GM12878 (cell line): ENCODE measurements around the gene TAGLN. TPM values are rescaled to one million over a fixed set of nuclear protein-coding genes. Genes with fewer than 3 reads are reported as not detected.

Experiments
- ATAC-seq: fragments of 200-7000 bp; cut with Tn5 transposase; 3 replicates; pipeline ENCODE4 v1.9.1; 2020; ENCODE audit warnings: mild to moderate bottlenecking, moderate library complexity
- BruUV-seq: library from RNA; stranded (reverse); fragments of 400-500 nt; replicated peaks from 2 replicates; lab custom pipeline; 2021; lab: Mats Ljungman, UMichigan
- CTCF ChIA-PET: fragments of 300-600 bp; sonication (Branson Sonifier 250); formaldehyde crosslinking; extraction: SDS; loops from one replicate; lab custom pipeline; 2021; ENCODE audit warnings: inconsistent platforms; lab: Yijun Ruan, JAX
- POLR2A ChIA-PET: fragments of 350-600 bp; formaldehyde crosslinking; extraction: SDS; loops from one replicate; lab custom pipeline; 2021; ENCODE audit warnings: inconsistent platforms; lab: Charles Lee
- RAD21 ChIA-PET: fragments of 300-600 bp; sonication (Branson Sonifier 250); formaldehyde crosslinking; loops from one replicate; lab custom pipeline; 2023; ENCODE audit warnings: antibody characterized with exemption; ENCODE audit not compliant: unreplicated experiment; lab: Charles Lee
- SMC1A ChIA-PET: fragments of 300-600 bp; sonication (Branson Sonifier 250); formaldehyde crosslinking; loops from one replicate; lab custom pipeline; 2023; ENCODE audit not compliant: unreplicated experiment, uncharacterized antibody; lab: Charles Lee
- DNase-seq: peaks from one replicate; pipeline ENCODE4 v3.0.0-alpha.2; 2011; ENCODE audit warnings: low read depth, low spot score
- FAIRE-seq: peaks from 3 replicates; lab custom pipeline; 2011; peaks lifted over from hg19 to GRCh38; lab: Jason Lieb, UNC
- H2AFZ ChIP-seq: 2 replicates; pipeline ENCODE4 v1.6.0; 2011; ENCODE audit warnings: low read depth, low read length, control low read depth; ENCODE audit not compliant: control insufficient read depth
- H3K27ac ChIP-seq: 2 replicates; pipeline ENCODE4 v1.5.1; 2011; ENCODE audit warnings: control low read depth; ENCODE audit not compliant: control insufficient read depth, insufficient read depth
- H3K27me3 ChIP-seq, 2 experiments: replicated peaks in 1 of 2; 2 replicates each; pipeline versions ENCODE4 v1.6.0 to v1.6.1; 2011; ENCODE audit warnings: low read length in 1 of 2; ENCODE audit not compliant: control insufficient read depth in 2 of 2, insufficient read depth in 2 of 2
- H3K36me3 ChIP-seq, 2 experiments: 2 replicates each; pipeline ENCODE4 v1.5.1; 2011; ENCODE audit warnings: low read length in 1 of 2; ENCODE audit not compliant: control insufficient read depth in 2 of 2, insufficient read depth in 2 of 2
- H3K4me1 ChIP-seq: 2 replicates; pipeline ENCODE4 v1.6.1; 2011; ENCODE audit warnings: mild to moderate bottlenecking, low read length, moderate library complexity, mixed read lengths; ENCODE audit not compliant: control insufficient read depth, insufficient read depth
- H3K4me2 ChIP-seq: 2 replicates; pipeline ENCODE4 v1.6.0; 2011; ENCODE audit warnings: control low read depth; ENCODE audit not compliant: control insufficient read depth, insufficient read depth
- H3K4me3 ChIP-seq: fragments of 200-600 bp; sonication (generic); 2 replicates; pipeline ENCODE4 v1.5.1; 2016
- H3K79me2 ChIP-seq: 2 replicates; pipeline ENCODE4 v1.6.0; 2011; ENCODE audit warnings: low read length; ENCODE audit not compliant: control insufficient read depth, insufficient read depth
- H3K9ac ChIP-seq: 2 replicates; pipeline ENCODE4 v1.8.0; 2011; ENCODE audit warnings: low read length, control low read depth, mixed read lengths; ENCODE audit not compliant: control insufficient read depth, insufficient read depth
- H3K9me3 ChIP-seq: replicated peaks from 3 replicates; pipeline ENCODE4 v1.5.1; 2011; ENCODE audit warnings: mild to moderate bottlenecking, low read length; ENCODE audit not compliant: control insufficient read depth, insufficient read depth
- H4K20me1 ChIP-seq: 2 replicates; pipeline ENCODE4 v1.6.0; 2011; ENCODE audit not compliant: control insufficient read depth, insufficient read depth
- ASH2L ChIP-seq: fragments of 300-600, 200-600 bp; sonication (generic); IDR thresholded peaks from 2 replicates; pipeline ENCODE4 v1.6.1; 2017; ENCODE audit warnings: low read depth, mild to moderate bottlenecking, borderline replicate concordance
- CUX1 ChIP-seq: IDR thresholded peaks from 2 replicates; pipeline ENCODE4 v1.6.1; 2012; ENCODE audit warnings: improper control_type of control experiment, low read depth, low read length; ENCODE audit not compliant: insufficient replicate concordance
- ESRRA ChIP-seq: IDR thresholded peaks from 2 replicates; pipeline ENCODE4 v1.6.1; 2012; ENCODE audit warnings: mild to moderate bottlenecking, low read length, improper control_type of control experiment
- IRF5 ChIP-seq: fragments of 450-650 bp; IDR thresholded peaks from 2 replicates; pipeline ENCODE4 v1.6.1; 2017; ENCODE audit warnings: borderline replicate concordance
- KLF5 ChIP-seq: fragments of 450-650 bp; IDR thresholded peaks from 2 replicates; pipeline ENCODE4 v1.6.1; 2014; ENCODE audit warnings: mild to moderate bottlenecking; ENCODE audit not compliant: partially characterized antibody
- MLLT1 ChIP-seq: fragments of 450-650 bp; IDR thresholded peaks from 2 replicates; pipeline ENCODE4 v1.6.1; 2016; ENCODE audit warnings: mild to moderate bottlenecking
- NFYA ChIP-seq: IDR thresholded peaks from 2 replicates; pipeline ENCODE4 v1.6.1; 2011; ENCODE audit warnings: low read depth, mild to moderate bottlenecking, low read length, improper control_type of control experiment, borderline replicate concordance
- PRDM15 ChIP-seq: fragments of 450-650 bp; formaldehyde crosslinking; IDR thresholded peaks from 2 replicates; pipeline ENCODE4 v1.4.0; 2020; ENCODE audit warnings: mild to moderate bottlenecking, moderate library complexity
- RB1 ChIP-seq: fragments of 450-650 bp; formaldehyde crosslinking; IDR thresholded peaks from 2 replicates; pipeline ENCODE4 v1.6.1; 2017; ENCODE audit warnings: mild to moderate bottlenecking, borderline replicate concordance
- SRF ChIP-seq, 2 experiments: IDR thresholded peaks; 2 replicates each; pipeline ENCODE4 v1.6.1; 2011; ENCODE audit warnings: low read depth in 2 of 2, low read length in 2 of 2, mild to moderate bottlenecking in 1 of 2, moderate library complexity in 1 of 2
- WRNIP1 ChIP-seq: IDR thresholded peaks from 2 replicates; pipeline ENCODE4 v1.6.1; 2011; ENCODE audit warnings: low read depth, low read length, improper control_type of control experiment, borderline replicate concordance
- ZNF384 ChIP-seq: IDR thresholded peaks from 2 replicates; pipeline ENCODE4 v1.6.1; 2012; ENCODE audit warnings: low read depth, mild to moderate bottlenecking, low read length, improper control_type of control experiment, borderline replicate concordance
- WGBS: methylation state at CpG from one replicate; pipeline ENCODE4 v1.1.6; 2016; ENCODE audit warnings: low lambda C conversion rate; ENCODE audit not compliant: insufficient replicate concordance, insufficient coverage; ENCODE audit errors: missing lambda C conversion rate; 5-methylcytosine and 5-hydroxymethylcytosine counted together
- in situ Hi-C: fragments of 300-500 bp; cut with MboI; formaldehyde crosslinking; loops from 9 replicates; pipeline ENCODE4 v1.14.3; 2018; ENCODE audit warnings: mixed read lengths
- intact Hi-C: fragments of 100-400 bp; cut with micrococcal nuclease; formaldehyde crosslinking; loops from one replicate; pipeline ENCODE4 v1.14.2; 2022; ENCODE audit not compliant: unreplicated experiment
- polyA plus RNA-seq, 11 experiments: library from polyadenylated mRNA; depleted of rRNA in 4 of 11; unstranded in 6 of 11; stranded (reverse) in 5 of 11; fragments of >200 nt; fragmentation: Nextera tagmentation in 4 of 11; fragmentation: Illumina TruSeq in 1 of 11; extraction: Ambion mirVana in 4 of 11; extraction: Trizol in 1 of 11; gene quantifications; 1 replicate in 1 of 11; 2 replicates in 10 of 11; pipeline versions ENCODE4 v1.2.1 to v1.2.3, GENCODE V29; 2011 to 2016; ENCODE audit warnings: inconsistent platforms in 2 of 11, missing spikeins in 2 of 11, low read depth in 1 of 11
- total RNA-seq, 4 experiments: library from RNA; depleted of rRNA in 3 of 4; stranded (reverse); fragments of >200 nt in 3 of 4; fragmentation: Illumina TruSeq in 1 of 4; extraction: Trizol in 1 of 4; gene quantifications; 2 replicates each; pipeline versions ENCODE4 v1.2.1 to v1.2.3, GENCODE V29; 2013 to 2021

TAGLN gene
- total and polyA plus RNA-seq, 10 of the 15 experiments (the other 5 are each of a cell fraction or from before 2014, with no cell fraction given) = 0.26 to 4.6 (median 1.7) TPM

- 94% methylated on average over 3 of the region's 10 CpGs for WGBS
- Histone ChIP-seq H3K4me1 (no peaks in the 10 kb centered on the region), H4K20me1 (no peaks in the 10 kb centered on the region), H3K79me2 (no peaks in the 10 kb centered on the region), H3K4me3 (no peak overlapping the region), H3K27me3 (no peaks in the 10 kb centered on the region), H2AFZ (no peak overlapping the region), H3K27ac (no peak overlapping the region), H3K9me3 (no peaks in the 10 kb centered on the region), H3K36me3 (peaks cover 0 to 3% of the 10 kb centered on the region in 2 experiments; a peak in 3 of 4 replicates), H3K4me2 (no peak overlapping the region), H3K9ac (no peak overlapping the region)
- FAIRE-seq (no peak), ATAC-seq (no peak), DNase-seq (no peak)
- no TSS peak for BruUV-seq
- intact Hi-C loops = no loop called here
- SMC1A ChIA-PET = no interaction called here
- POLR2A ChIA-PET = no interaction called here
- CTCF ChIA-PET = no interaction called here
- in situ Hi-C loops = no loop called here
- RAD21 ChIA-PET = no interaction called here
- TF ChIP-seq MLLT1 = no peak
- no peak for TF ChIP-seq SRF (IDR thresholded peaks at IDR 0.05; ENCODE audit: low read depth in 2 of 2, low read length in 2 of 2)
- TF ChIP-seq IRF5 = no peak
- no peak for TF ChIP-seq RB1
- TF ChIP-seq ESRRA = no peak
- TF ChIP-seq CUX1 = no peak
- TF ChIP-seq NFYA = no peak
- TF ChIP-seq PRDM15 (CRISPR knock-in tag) = no peak
- no peak for TF ChIP-seq ASH2L
- no peak for TF ChIP-seq WRNIP1
- no peak for TF ChIP-seq ZNF384
- no peak for TF ChIP-seq KLF5
These were observed 52.3 kb downstream of the TAGLN start for GRCh38 chr11:117251506-117251905.
